DMS79 (cell line): ENCODE measurements around the gene LYPD1.
A peak's percentile ranks its signal among the peaks of the same experiment; 100 is the strongest.

ENCODE experiments used
- DNase-seq: peaks from one replicate; lab custom pipeline; 2025; lab: John Stamatoyannopoulos, UW

The LYPD1 gene

GRCh38 chr2:132632000-132632649, 37.9 kb downstream of the LYPD1 start:
- DNase-seq, result no peak

- no peak for DNase-seq
Measured at GRCh38 chr2:132627536-132627935, 42.5 kb downstream of the LYPD1 start.

GRCh38 chr2:132623096-132623839, 46.7 kb downstream of the LYPD1 start:
- no peak for DNase-seq

- peak; percentile 93 for DNase-seq
Measured at GRCh38 chr2:132621131-132621875, 48.7 kb downstream of the LYPD1 start.

- DNase-seq, result no peak
Measured at GRCh38 chr2:132620115-132620514, 49.9 kb downstream of the LYPD1 start.

- DNase-seq, result no peak
Measured at GRCh38 chr2:132618734-132619133, 51.3 kb downstream of the LYPD1 start.

- no peak for DNase-seq
Measured at GRCh38 chr2:132617989-132618388, 52.0 kb downstream of the LYPD1 start.

- DNase-seq, result no peak
Measured at GRCh38 chr2:132615329-132616085, 54.5 kb downstream of the LYPD1 start.

- no peak for DNase-seq
Measured at GRCh38 chr2:132611719-132612118, 58.3 kb downstream of the LYPD1 start.

GRCh38 chr2:132609101-132609890, 60.7 kb downstream of the LYPD1 start:
- peak; percentile 43 for DNase-seq

GRCh38 chr2:132608311-132608710, 61.7 kb downstream of the LYPD1 start:
- DNase-seq, result peak; percentile 90

GRCh38 chr2:132607426-132608090, 62.4 kb downstream of the LYPD1 start:
- DNase-seq, result no peak

- no peak for DNase-seq
Measured at GRCh38 chr2:132606649-132607048, 63.4 kb downstream of the LYPD1 start.

- no peak for DNase-seq
Measured at GRCh38 chr2:132605236-132606180, 64.5 kb downstream of the LYPD1 start.

- DNase-seq, result no peak
Measured at GRCh38 chr2:132604561-132604960, 65.4 kb downstream of the LYPD1 start.

- DNase-seq, result no peak
Measured at GRCh38 chr2:132599556-132599955, 70.4 kb downstream of the LYPD1 start.

- no peak for DNase-seq
Measured at GRCh38 chr2:132598536-132598935, 71.5 kb downstream of the LYPD1 start.

- no peak for DNase-seq
Measured at GRCh38 chr2:132597831-132598230, 72.2 kb downstream of the LYPD1 start.

GRCh38 chr2:132597166-132597565, 72.8 kb downstream of the LYPD1 start:
- no peak for DNase-seq

- no peak for DNase-seq
Measured at GRCh38 chr2:132595693-132596092, 74.3 kb downstream of the LYPD1 start.
